Epithelial cell of alveolus of lung (primary cell): Measurements from ENCODE around the gene F8A2. TPM values are rescaled to one million over a fixed set of nuclear protein-coding genes. Genes with fewer than 3 reads are reported as not detected.

Experiments used
- total RNA-seq: library from RNA; depleted of rRNA; stranded (reverse); fragments of >200 nt; gene quantifications from 2 replicates; pipeline ENCODE4 v1.2.1, GENCODE V29; 2015

The F8A2 gene
- not detected in 2 replicates for total RNA-seq

DNA sequence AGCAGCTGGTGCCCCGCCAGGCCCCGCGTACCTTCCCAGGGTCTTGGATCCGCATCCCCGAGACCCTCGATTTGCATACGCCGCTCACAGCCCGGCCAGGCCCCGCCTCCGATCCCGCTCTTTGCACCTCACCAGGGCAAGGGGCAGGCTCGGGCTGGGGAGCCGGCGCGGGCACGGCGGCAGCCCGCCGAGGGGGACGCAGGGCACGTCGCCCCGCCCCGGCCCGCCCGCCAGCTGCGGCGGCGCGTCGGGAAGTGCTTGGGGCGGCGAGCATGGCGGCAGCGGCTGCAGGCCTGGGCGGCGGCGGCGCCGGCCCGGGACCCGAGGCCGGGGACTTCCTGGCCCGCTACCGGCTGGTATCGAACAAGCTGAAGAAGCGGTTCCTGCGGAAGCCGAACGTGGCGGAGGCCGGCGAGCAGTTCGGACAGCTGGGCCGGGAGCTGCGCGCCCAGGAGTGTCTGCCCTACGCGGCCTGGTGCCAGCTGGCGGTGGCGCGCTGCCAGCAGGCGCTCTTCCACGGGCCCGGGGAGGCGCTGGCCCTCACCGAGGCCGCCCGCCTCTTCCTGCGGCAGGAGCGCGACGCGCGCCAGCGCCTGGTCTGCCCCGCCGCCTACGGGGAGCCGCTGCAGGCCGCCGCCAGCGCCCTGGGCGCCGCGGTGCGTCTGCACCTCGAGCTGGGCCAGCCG lies at the start of gene F8A2:
F8A2 (plus strand) TSS at position 253 of the 686 bp plus-strand sequence; CDS start at position 273, 20 bp downstream.

DNA sequence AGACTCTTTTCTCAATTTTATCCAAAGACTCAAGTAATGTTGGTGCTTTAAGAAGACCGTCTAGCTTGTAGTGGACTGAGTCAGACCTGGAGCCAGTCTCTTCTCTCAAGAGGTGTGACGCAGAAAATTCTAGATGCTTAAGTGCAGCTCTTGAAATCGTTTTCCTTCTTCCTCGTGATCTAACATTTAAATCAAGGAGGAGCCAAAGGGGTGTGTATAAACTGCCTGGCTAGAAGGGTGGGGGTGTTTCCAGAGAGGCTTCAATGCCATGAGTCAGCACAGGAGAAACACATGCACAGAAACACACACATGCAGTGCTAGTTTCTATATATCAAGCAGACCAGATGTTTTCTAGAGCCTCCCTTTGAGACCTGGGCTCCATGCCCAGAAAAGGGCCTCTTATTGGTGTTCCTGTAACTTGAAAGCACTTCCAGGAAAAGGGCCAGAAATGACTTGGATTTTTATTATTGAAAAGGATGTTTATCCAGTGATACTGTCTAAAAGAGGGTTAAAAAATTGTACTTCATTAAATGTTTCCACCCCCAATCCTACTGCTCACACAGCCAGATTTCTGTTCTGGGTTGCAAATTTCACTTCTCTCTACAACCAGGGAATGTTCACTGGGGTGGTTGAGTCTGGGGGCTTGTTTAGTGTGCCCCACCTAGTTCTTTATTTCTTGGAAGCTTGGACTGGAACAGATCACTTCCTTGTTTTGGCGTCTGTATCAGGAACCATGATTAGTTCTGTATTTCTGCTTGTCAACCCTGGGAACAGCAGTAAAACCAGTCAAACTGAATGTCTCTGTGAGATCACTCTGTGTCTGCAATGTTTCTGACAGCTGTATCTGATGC lies 47.2 kb upstream of the F8A2 start, which contains the start of gene CLIC2:
CLIC2 (minus strand) TSS at position 129 of the 851 bp plus-strand sequence. CDS start 187 bp downstream, outside the sequence.

Other genes with a start within 250 kb of the F8A2 start
- gene VBP1, start 165.6 kb upstream of the F8A2 start, total RNA-seq: 44.5 and 51.5 TPM in 2 replicates
- gene RAB39B, start 117.6 kb upstream of the F8A2 start, total RNA-seq: 1.7 TPM in 1 of 2 replicates, not detected in the other
- 0.39 and 0.88 TPM in 2 replicates for gene CLIC2, start 47.5 kb upstream of the F8A2 start, total RNA-seq
- 2.2 TPM in 1 of 2 replicates, not detected in the other for gene F8A3, start 76.5 kb downstream of the F8A2 start, total RNA-seq
- gene SPRY3, start 230.5 kb downstream of the F8A2 start, total RNA-seq: 0.39 and 1.1 TPM in 2 replicates
- gene TMLHE, start 230.9 kb downstream of the F8A2 start, total RNA-seq: 7.8 and 24.0 TPM in 2 replicates